ENCODE measurements around the gene SSBP3. TPM values are rescaled to one million over a fixed set of nuclear protein-coding genes. Genes with fewer than 3 reads are reported as not detected.
A peak's percentile ranks its signal among the peaks of the same experiment; 100 is the strongest.

Gene SSBP3
- total RNA-seq, 1 experiment from 2014 or later, result 37.5 TPM

GRCh38 chr1:54253480-54253879, 152.7 kb downstream of the SSBP3 start:
- Histone ChIP-seq H3K36me3 (ENCODE audit: control insufficient read depth in 1 of 2, insufficient read depth in 2 of 2, low read length in 2 of 2) (no peaks in the 10 kb centered on the region), H3K4me3 (replicated peaks in 1 of 2; ENCODE audit: low read depth in 1 of 2, low read length in 2 of 2) (0 out of 4 replicates have a peak overlapping the region, but pooled peaks of 1 of the 2 experiments have one; percentile 12), H2AFZ (ENCODE audit: low read depth, low read length, poor library complexity, severe bottlenecking) (no peak overlapping the region), H3K9ac (ENCODE audit: low read length) (peak overlapping the region; percentile 39), H3K27me3 (ENCODE audit: insufficient read depth, low read length) (no peaks in the 10 kb centered on the region), H3K27ac (ENCODE audit: low read depth, low read length) (peak overlapping the region; percentile 15; the same call in 1 of the 2 replicates), H4K20me1 (ENCODE audit: insufficient read depth) (no peaks in the 10 kb centered on the region), H3K9me3 (ENCODE audit: control insufficient read depth in 1 of 2, insufficient read depth in 1 of 2, low read depth in 1 of 2, low read length in 2 of 2) (no peaks in the 10 kb centered on the region), H3K4me2 (ENCODE audit: low read length) (peak overlapping the region; percentile 70), H3K79me2 (ENCODE audit: insufficient read depth, low read length) (no peaks in the 10 kb centered on the region), H3K9me2 (ENCODE audit: insufficient read depth) (no peaks in the 10 kb centered on the region), H3K4me1 (ENCODE audit: control insufficient read depth in 1 of 2, insufficient read depth in 2 of 2, low read length in 2 of 2) (peaks cover 30 to 50% of the 10 kb centered on the region in 2 experiments)
- RAD21 ChIA-PET (ENCODE audit: low non-redundant PET in 1 of 2, low total read pairs in 2 of 2, uncharacterized antibody in 2 of 2, unreplicated experiment in 2 of 2), result no interaction called here
- intact Hi-C loops (cut with micrococcal nuclease), result no loop called here
- BruUV-seq (replicated peaks), result no TSS peak
- POLR2A ChIA-PET, result no interaction called here
- ATAC-seq, result peak; percentile 85
- DNase-seq (ENCODE audit: low read depth, low spot score), result peak; percentile 56
- CTCF ChIA-PET, result interaction anchor here (0.6 kb wide), 1 partner anchor 246 kb away, joined by 3 read pairs; no protein-coding TSS in a partner anchor
- TF ChIP-seq ELF1 (IDR thresholded peaks at IDR 0.05; ENCODE audit: borderline replicate concordance, low read depth) (no peak), FOSL1 (IDR thresholded peaks at IDR 0.05; ENCODE audit: low read depth) (peak; percentile 77), SP1 (IDR thresholded peaks at IDR 0.05; ENCODE audit: low read depth) (peak; percentile 57), RAD21 (IDR thresholded peaks at IDR 0.05; ENCODE audit: low read depth) (peak; percentile 44), ZNF274 (IDR thresholded peaks at IDR 0.05; ENCODE audit: low read depth, low read length) (no peak), JUND (IDR thresholded peaks at IDR 0.05) (peak; percentile 70), POLR2A (IDR thresholded peaks at IDR 0.05; ENCODE audit: borderline replicate concordance, extremely low read depth, insufficient read depth, insufficient read length) (no peak), CBX3 (IDR thresholded peaks at IDR 0.05; ENCODE audit: low read depth) (no peak; the same call in 1 of the 2 replicates)

- no peak overlapping the region for H2AFZ ChIP-seq (ENCODE audit: low read depth, low read length, poor library complexity, severe bottlenecking)
- peak overlapping the region; percentile 39; the same call in 1 of the 2 replicates for H3K9ac ChIP-seq (ENCODE audit: low read length)
- H3K27me3 ChIP-seq (ENCODE audit: insufficient read depth, low read length), result no peaks in the 10 kb centered on the region
- no peak overlapping the region for H3K27ac ChIP-seq (ENCODE audit: low read depth, low read length)
- H4K20me1 ChIP-seq (ENCODE audit: insufficient read depth), result no peaks in the 10 kb centered on the region
- peak overlapping the region; percentile 70 for H3K4me2 ChIP-seq (ENCODE audit: low read length)
- H3K4me1 ChIP-seq (ENCODE audit: control insufficient read depth in 1 of 2, insufficient read depth in 2 of 2, low read length in 2 of 2), result peaks cover 30 to 54% of the 10 kb centered on the region in 2 experiments
- no peaks in the 10 kb centered on the region for H3K9me3 ChIP-seq (ENCODE audit: control insufficient read depth in 1 of 2, insufficient read depth in 1 of 2, low read depth in 1 of 2, low read length in 2 of 2)
- no peak for TF ChIP-seq CTCF (IDR thresholded peaks at IDR 0.05 in 2 of 3, conservative IDR thresholded peaks at IDR 0.05 in 1 of 3; ENCODE audit: borderline replicate concordance in 1 of 3, insufficient read depth in 1 of 3, low read depth in 2 of 3, low read length in 2 of 3)
- TF ChIP-seq JUND (IDR thresholded peaks at IDR 0.05), result no peak
- no peak for TF ChIP-seq YY1 (IDR thresholded peaks at IDR 0.05; ENCODE audit: extremely low read depth, insufficient replicate concordance, low read depth, low read length)
- no peak for TF ChIP-seq SRF (IDR thresholded peaks at IDR 0.05; ENCODE audit: low read depth)
- TF ChIP-seq POLR2AphosphoS5 (IDR thresholded peaks at IDR 0.05; ENCODE audit: low read depth, low read length), result no peak
- TF ChIP-seq SP1 (IDR thresholded peaks at IDR 0.05; ENCODE audit: low read depth), result no peak
- TF ChIP-seq EZH2 (IDR thresholded peaks at IDR 0.05), result no peak
- no peak for TF ChIP-seq ZBTB33 (IDR thresholded peaks at IDR 0.05; ENCODE audit: extremely low read depth, insufficient replicate concordance, low read length)
- TF ChIP-seq TCF7L2 (IDR thresholded peaks at IDR 0.05; ENCODE audit: borderline replicate concordance, extremely low read depth, insufficient read depth, insufficient read length), result no peak
- no peak for TF ChIP-seq FOSL1 (IDR thresholded peaks at IDR 0.05; ENCODE audit: low read depth)
- no peak for TF ChIP-seq POLR2A (IDR thresholded peaks at IDR 0.05; ENCODE audit: borderline replicate concordance, extremely low read depth, insufficient read depth, insufficient read length)
- no peaks in the 10 kb centered on the region for H3K9me2 ChIP-seq (ENCODE audit: insufficient read depth)
- POLR2A ChIA-PET, result no interaction called here
- intact Hi-C loops (cut with micrococcal nuclease), result no loop called here
- no peaks in the 10 kb centered on the region for H3K79me2 ChIP-seq (ENCODE audit: insufficient read depth, low read length)
- RAD21 ChIA-PET (ENCODE audit: low non-redundant PET in 1 of 2, low total read pairs in 2 of 2, uncharacterized antibody in 2 of 2, unreplicated experiment in 2 of 2), result interaction anchor here in 1 of 2 experiments (0.7 kb wide), 1 partner anchor 55 kb away, joined by 3 read pairs; no protein-coding TSS in a partner anchor
- ATAC-seq, result no peak
- H3K36me3 ChIP-seq (ENCODE audit: control insufficient read depth in 1 of 2, insufficient read depth in 2 of 2, low read length in 2 of 2), result no peaks in the 10 kb centered on the region
- CTCF ChIA-PET, result interaction anchor here (0.7 to 0.9 kb wide), 2 partner anchors 236 to 1491 kb away, joined by 3 to 4 read pairs; no protein-coding TSS in a partner anchor
- no TSS peak for BruUV-seq (replicated peaks)
- DNase-seq (ENCODE audit: low read depth, low spot score), result no peak
- H3K4me3 ChIP-seq (replicated peaks in 1 of 2; ENCODE audit: low read depth in 1 of 2, low read length in 2 of 2), result no peak overlapping the region
Measured at GRCh38 chr1:54252371-54252936, 153.7 kb downstream of the SSBP3 start.
